Activated CD8-positive, alpha-beta T cell treated with anti-CD3 and anti-CD28 coated beads for 36 hours (primary cell): Measurements from ENCODE around the gene LANCL2. TPM values are rescaled to one million over a fixed set of nuclear protein-coding genes. Genes with fewer than 3 reads are reported as not detected.

Experiments
- ATAC-seq: fragments of 200-7000 bp; cut with Tn5 transposase; one replicate; pipeline ENCODE4 v1.10.0; 2021; ENCODE audit warnings: mild to moderate bottlenecking, moderate library complexity
- CTCF ChIA-PET: fragments of 350-600 bp; sonication (Branson Sonifier 250); formaldehyde crosslinking; loops from one replicate; lab custom pipeline; 2021; ENCODE audit warnings: antibody characterized with exemption; lab: Charles Lee
- POLR2A ChIA-PET: fragments of 350-600 bp; sonication (Branson Sonifier 250); formaldehyde crosslinking; loops from one replicate; lab custom pipeline; 2021; ENCODE audit warnings: antibody characterized with exemption; lab: Charles Lee
- DNase-seq: peaks from one replicate; pipeline ENCODE4 v3.0.0-alpha.2; 2020
- H3K27ac Mint-ChIP-seq: one replicate; pipeline ENCODE4 v1.8.0; 2021; ENCODE audit warnings: mild to moderate bottlenecking, mixed read lengths
- H3K27me3 Mint-ChIP-seq: one replicate; pipeline ENCODE4 v1.8.0; 2021; ENCODE audit warnings: mixed read lengths
- H3K36me3 Mint-ChIP-seq: one replicate; pipeline ENCODE4 v1.8.0; 2021; ENCODE audit warnings: low read depth, mixed read lengths
- H3K4me1 Mint-ChIP-seq: one replicate; pipeline ENCODE4 v1.8.0; 2021; ENCODE audit warnings: low read depth, mixed read lengths
- H3K4me3 Mint-ChIP-seq: one replicate; pipeline ENCODE4 v1.8.0; 2021; ENCODE audit warnings: mild to moderate bottlenecking, moderate library complexity, mixed read lengths
- H3K9me3 Mint-ChIP-seq: one replicate; pipeline ENCODE4 v1.8.0; 2021; ENCODE audit warnings: mixed read lengths
- CTCF ChIP-seq: fragments of 200-600 bp; IDR thresholded peaks from one replicate; pipeline ENCODE4 v1.8.0; 2022; ENCODE audit warnings: antibody characterized with exemption, mild to moderate bottlenecking
- intact Hi-C: fragments of 100-400 bp; cut with micrococcal nuclease; formaldehyde crosslinking; loops from one replicate; pipeline ENCODE4 v1.10.0; 2022
- total RNA-seq, 2 experiments: library from RNA; stranded (reverse); gene quantifications; one replicate each; pipeline ENCODE4 v1.2.3, GENCODE V29; 2021

Gene LANCL2
- total RNA-seq, 2 experiments from 2014 or later, result 10.7 to 10.8 TPM

DNA sequence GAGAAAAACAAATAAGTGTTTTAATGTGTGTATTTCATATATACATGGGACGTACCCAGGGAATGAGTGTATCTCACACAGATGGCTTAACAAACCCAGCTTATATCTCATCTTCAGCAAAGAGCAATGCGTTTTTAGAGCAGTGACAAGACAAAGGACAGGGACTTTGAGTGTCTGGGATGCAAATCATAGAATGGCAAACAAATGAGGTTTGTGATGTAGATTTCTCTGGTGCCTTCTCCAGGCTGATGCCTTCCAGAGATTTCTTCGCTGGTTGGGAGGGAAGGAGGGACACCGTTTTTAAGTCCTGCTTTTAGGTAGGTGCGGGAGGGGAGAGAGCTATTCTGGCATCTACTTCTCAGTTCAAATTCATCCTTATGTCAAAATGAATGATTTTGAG, 16.6 kb downstream of the LANCL2 start:
- Mint-ChIP-seq H3K27ac (no peak overlapping the region), H3K4me3 (no peak overlapping the region), H3K9me3 (peaks cover 19% of the 10 kb centered on the region), H3K4me1 (peaks cover 4% of the 10 kb centered on the region), H3K36me3 (peaks cover 18% of the 10 kb centered on the region), H3K27me3 (no peaks in the 10 kb centered on the region)
- DNase-seq, result no peak
- CTCF ChIA-PET, result no interaction called here
- intact Hi-C loops, result no loop called here
- POLR2A ChIA-PET, result interaction anchor here (0.6 to 1.5 kb wide), 2 partner anchors 9 to 459 kb away, joined by 3 read pairs; no protein-coding TSS in a partner anchor
- no peak for TF ChIP-seq CTCF
- ATAC-seq, result no peak

- no peak overlapping the region for H3K4me3 Mint-ChIP-seq
- no peak for DNase-seq
- TF ChIP-seq CTCF, result no peak
- POLR2A ChIA-PET, result interaction anchor here (1.5 kb wide), 1 partner anchor 10 kb away, joined by 3 read pairs; no protein-coding TSS in a partner anchor
- H3K9me3 Mint-ChIP-seq, result peaks cover 25% of the 10 kb centered on the region
- H3K4me1 Mint-ChIP-seq, result peaks cover 10% of the 10 kb centered on the region
- H3K36me3 Mint-ChIP-seq, result peaks cover 24% of the 10 kb centered on the region
- CTCF ChIA-PET, result no interaction called here
- H3K27me3 Mint-ChIP-seq, result no peaks in the 10 kb centered on the region
- ATAC-seq, result no peak
- H3K27ac Mint-ChIP-seq, result no peak overlapping the region
- intact Hi-C loops, result no loop called here
Measured at GRCh38 chr7:55382251-55382650, 17.1 kb downstream of the LANCL2 start.

GRCh38 chr7:55386541-55386940, 21.4 kb downstream of the LANCL2 start:
- Mint-ChIP-seq H3K27ac (peak overlapping the region; percentile 77), H3K9me3 (peaks cover 31% of the 10 kb centered on the region), H3K4me1 (peaks cover 20% of the 10 kb centered on the region), H3K27me3 (no peaks in the 10 kb centered on the region), H3K4me3 (no peak overlapping the region), H3K36me3 (peaks cover 40% of the 10 kb centered on the region)
- POLR2A ChIA-PET, result no interaction called here
- no peak for ATAC-seq
- no peak for DNase-seq
- CTCF ChIA-PET, result no interaction called here
- intact Hi-C loops, result no loop called here
- TF ChIP-seq CTCF, result no peak

DNA sequence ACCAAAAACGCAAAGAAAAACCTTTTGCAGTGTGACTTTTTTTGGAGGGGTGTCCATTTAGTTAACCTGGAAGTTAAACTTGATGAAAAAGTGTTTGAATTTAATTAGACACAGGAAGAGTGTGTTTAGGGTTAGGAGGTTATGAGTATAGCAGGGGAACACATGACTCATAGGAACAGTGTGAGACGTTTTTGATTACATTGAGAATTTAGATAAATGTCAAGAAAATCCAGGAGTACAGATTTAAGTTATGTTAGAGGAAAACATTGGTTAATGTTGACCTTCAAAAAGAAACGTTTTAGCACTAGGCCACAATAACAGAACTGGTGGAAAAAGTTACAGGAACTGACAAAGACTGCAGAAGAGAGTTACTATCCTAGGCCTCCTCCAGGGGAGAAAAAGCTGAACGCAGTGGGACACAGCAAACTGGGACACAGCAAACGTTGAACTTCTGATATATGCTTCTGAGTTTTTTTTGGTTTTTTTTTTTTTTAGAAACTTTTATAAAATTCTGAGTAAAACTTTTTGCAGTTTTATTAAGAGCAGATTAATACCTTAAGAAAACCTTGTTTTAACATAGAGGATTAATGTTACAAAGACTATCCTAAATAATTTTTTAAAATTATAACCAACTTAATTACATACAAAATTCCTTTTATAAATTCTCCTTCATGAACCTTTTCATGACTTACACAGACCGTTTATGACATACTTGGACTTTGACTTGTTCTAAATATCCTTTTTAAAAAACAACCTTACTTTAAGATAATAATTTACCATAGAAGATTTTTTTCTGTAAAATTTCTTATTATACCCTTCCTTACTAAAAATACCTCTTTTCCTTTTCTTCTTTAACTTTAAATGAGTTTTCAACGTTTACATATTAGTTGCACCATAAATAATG, 22.2 kb downstream of the LANCL2 start:
- ATAC-seq (peak; percentile 42), DNase-seq (no peak)
- H3K27ac Mint-ChIP-seq, result peak overlapping the region; percentile 77
- POLR2A ChIA-PET, result no interaction called here
- peaks cover 31% of the 10 kb centered on the region for H3K9me3 Mint-ChIP-seq
- intact Hi-C loops, result no loop called here
- H3K4me1 Mint-ChIP-seq, result peaks cover 20% of the 10 kb centered on the region
- no peaks in the 10 kb centered on the region for H3K27me3 Mint-ChIP-seq
- no peak for TF ChIP-seq CTCF
- no peak overlapping the region for H3K4me3 Mint-ChIP-seq
- CTCF ChIA-PET, result interaction anchor here (1.5 kb wide), 1 partner anchor 132 kb away, joined by 7 read pairs; no protein-coding TSS in a partner anchor
- H3K36me3 Mint-ChIP-seq, result peaks cover 40% of the 10 kb centered on the region
